Mucosa of gallbladder (tissue), 1 donor: ENCODE results near the gene LMAN2. TPM values are rescaled to one million over a fixed set of nuclear protein-coding genes. Genes with fewer than 3 reads are reported as not detected.
"Not testable (repeated sequence)": the region's sequence is repeated elsewhere in the genome, so short reads cannot be mapped to it uniquely, and the experiment has no call there.

Experiments used
- DNase-seq: peaks from one replicate; pipeline ENCODE4 v3.0.0-alpha.2; 2020; ENCODE audit warnings: low spot score
- total RNA-seq: library from RNA; stranded (reverse); gene quantifications from one replicate; pipeline ENCODE4 v1.2.1, GENCODE V29; 2021
- donor health status: DM: no; HTN: no; CAD: no.

LMAN2 gene
- total RNA-seq, 1 donor from 2014 or later = 184 TPM

- DNase-seq = no peak
Observed at GRCh38 chr5:177364159-177364962, 12.9 kb upstream of the LMAN2 start.

DNA sequence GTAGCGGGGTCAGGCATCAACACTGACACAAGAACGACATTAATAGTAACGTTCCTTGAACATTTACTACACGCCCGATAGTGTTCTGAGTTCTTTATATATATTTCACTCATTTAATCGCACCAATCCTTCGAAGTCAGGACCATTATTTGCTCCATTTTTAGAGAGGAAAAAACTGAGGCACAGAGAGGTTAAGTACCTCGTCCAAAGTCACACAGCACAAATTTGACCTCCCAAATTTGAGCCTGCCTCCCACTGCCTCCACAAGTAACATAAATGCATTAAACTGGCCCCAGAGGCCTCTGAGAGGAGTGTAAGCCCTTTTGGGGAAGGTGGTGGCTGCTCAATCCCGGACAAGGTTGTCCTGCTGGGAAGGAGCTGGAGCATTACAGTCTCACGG, 12.1 kb upstream of the LMAN2 start:
- DNase-seq = no peak

DNA sequence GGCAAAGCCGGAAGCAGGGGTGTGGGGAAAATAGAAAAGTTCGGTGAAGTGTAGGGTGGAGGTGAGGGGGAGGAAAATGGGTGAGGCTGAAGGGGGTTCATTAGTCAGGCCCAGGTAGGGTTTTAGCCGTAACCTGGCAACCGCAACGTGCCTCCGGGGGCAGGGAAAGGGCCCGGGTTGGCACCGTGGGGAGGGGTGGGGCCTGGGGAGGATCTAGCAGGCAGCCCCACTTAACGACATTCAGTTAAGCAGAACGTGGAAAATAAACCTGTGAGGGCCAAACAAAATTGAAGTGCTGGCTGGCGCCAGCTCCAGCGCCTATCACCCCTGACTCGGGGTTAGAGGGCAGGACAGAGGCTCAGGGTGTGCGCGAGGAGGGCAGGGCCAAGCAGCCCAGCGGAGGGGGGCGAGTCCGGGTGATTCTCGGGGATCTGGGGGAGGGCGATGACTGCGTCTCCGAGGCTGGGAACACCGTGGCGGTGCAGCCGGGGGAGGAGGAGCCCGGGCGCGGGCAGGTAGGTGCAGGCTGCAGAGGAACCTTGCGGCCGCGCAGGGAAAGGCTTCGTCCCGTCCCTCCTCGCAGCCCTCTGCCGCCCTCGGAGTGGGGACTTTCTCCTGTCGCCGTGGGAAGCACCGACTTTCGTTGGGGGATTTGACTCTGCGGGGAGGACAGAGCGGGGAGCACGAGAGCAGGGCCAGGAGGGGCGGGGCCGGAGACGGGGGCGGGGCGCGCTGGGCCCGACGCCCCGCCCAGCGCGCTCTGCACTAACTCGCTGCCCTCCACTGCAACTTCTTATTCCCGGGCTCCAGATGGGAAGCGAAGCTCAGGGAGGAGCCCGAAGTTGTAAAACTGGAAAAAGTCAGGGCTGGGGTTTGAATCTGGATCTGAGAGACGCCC, 11.4 kb upstream of the LMAN2 start:
- DNase-seq = peak; percentile 58

GRCh38 chr5:177362292-177362609, 10.8 kb upstream of the LMAN2 start:
- DNase-seq = no peak

DNA sequence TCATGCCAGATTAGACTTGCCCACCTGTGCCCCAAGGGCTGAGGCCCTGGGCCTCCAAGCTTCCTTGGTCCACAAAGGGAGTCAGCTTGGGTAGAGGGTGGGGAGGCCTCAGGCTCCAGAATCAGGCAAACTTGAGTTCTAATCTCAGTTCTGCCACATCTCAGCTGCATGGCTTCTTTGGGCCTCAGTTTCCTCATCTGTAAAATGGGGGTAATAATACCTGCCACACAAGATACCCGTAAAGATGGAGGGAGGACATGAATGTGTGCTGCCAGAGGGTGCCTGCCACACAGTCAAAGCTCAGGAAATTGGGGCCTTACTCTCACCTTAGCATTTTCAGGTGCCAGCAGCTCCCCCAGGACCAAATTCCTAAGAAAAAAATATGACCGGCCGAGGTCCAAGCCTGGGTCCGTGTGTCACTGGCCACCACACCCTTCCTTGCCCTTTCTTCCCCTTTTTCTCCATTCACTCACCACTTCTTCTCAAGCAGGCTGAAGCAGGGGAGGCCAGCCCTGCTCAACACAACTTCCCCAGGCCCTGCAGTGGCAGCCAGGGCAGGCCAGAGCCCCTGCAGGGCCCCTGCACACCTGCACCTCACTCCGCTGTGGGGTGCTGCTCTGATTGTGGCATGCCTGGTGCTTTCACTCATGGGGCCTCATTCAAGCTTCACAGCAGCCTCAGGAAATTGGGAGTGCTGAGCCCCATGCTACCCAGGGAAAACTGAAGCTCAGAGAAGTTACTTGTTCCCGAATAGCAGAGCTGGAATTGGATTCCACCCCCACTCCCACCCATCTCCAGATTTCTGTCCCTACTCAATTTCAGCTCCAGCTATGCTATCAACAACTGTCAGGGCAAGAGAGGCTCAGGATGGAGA, 10.2 kb upstream of the LMAN2 start:
- no peak for DNase-seq

DNA sequence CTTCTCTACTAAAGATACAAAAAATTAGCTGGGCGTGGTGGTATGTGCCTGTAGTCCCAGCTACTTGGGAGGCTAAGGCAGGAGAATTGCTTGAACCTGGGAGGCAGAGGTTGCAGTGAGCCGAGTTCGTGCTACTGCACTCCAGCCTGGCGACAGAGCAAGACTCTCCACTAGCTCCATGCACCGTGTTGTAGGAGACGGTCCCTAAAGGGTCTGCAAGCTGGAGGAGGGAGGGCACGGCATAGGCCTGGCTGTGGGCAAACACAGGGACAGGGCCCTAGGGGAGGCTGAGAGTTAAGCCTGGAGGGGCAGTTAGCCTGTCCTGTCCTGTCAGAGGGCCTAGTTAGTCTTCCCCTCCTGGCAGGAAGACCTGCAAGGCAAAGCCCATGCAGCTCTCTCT, 9.3 kb upstream of the LMAN2 start:
- not testable (repeated sequence) for DNase-seq

DNA sequence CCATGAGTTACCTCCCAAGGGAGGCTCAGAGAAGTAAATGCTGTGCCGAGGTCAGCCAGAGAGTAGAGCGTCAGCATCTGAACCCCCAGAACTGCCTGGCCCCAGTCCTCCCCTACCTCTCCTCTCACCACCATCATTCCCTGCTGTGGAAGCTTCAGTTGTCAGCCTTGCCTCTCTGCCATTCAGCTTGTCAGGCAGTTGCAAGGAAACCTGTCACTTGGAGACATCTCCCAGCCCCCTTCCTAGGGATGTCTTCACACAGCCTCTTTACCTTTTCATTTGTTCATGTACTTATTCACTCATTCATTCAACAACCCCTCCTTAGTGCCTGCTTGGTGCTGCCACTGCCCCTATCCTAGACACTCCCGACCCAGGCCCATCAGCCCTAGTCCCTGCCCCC, 8.4 kb upstream of the LMAN2 start:
- no peak for DNase-seq

GRCh38 chr5:177359451-177359851, 8.0 kb upstream of the LMAN2 start:
- no peak for DNase-seq

GRCh38 chr5:177358370-177358819, 6.9 kb upstream of the LMAN2 start:
- no peak for DNase-seq

DNA sequence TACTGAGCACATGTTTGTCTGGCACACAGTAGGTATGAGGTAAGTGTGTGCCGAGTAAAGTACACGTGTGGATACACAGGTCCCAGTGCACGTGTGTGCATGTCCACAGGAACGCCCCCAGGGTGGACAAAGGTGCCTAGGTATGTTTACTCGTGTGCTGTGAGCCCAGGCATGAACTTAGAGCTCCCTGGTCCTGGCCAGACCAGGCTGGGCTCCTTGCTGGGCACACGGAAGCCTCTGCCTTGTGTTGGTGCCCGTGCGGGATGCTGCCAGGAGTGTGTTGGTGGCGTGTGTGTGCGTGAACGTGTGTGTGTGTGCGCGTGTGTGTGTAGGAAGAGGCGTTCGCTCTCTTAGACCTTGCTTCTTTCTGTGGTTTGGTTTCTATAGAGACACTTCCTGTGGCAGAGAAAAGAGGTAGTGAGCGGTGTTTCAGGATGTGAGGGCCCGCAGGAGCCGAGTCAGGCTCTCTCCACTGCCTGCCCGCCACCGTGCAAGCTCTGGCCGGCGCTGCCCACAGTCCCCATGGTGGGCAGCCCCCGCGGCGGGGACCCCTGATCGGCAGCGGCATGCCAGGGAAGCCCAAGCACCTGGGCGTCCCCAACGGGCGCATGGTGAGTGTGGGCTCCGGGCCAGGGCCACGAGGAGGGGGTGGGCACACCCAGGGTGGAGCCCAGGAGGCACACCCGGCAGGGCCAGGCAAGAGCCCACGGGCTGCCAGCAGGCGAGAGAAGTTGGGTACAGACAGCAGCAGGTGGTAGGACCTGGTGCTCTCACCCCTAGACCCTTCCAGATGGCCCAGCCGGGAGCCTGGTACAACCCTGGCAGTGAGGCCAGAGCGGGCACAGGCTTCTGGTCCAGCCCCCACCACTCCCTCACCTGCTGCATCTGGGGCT, 6.2 kb upstream of the LMAN2 start, which contains the start of gene RGS14:
TSS of gene RGS14 (plus strand) at position 466 of the 893 bp plus-strand sequence. CDS start at position 567, 101 bp downstream.
- no peak for DNase-seq

DNA sequence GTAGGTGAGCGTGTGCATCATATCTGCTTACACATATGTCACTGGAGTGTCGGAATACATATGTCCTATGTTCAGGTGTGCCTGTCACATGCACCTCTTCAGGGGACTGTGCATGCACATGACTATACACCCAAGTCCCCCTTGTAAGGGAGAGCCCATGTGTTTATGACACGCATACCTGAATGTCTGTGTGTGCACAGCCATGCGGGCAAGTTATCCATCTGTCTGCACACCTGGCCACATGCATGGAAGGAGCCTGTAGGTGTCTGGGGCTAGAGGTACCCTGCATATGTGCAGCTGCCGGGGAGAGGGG, 5.6 kb upstream of the LMAN2 start:
- DNase-seq = no peak

DNA sequence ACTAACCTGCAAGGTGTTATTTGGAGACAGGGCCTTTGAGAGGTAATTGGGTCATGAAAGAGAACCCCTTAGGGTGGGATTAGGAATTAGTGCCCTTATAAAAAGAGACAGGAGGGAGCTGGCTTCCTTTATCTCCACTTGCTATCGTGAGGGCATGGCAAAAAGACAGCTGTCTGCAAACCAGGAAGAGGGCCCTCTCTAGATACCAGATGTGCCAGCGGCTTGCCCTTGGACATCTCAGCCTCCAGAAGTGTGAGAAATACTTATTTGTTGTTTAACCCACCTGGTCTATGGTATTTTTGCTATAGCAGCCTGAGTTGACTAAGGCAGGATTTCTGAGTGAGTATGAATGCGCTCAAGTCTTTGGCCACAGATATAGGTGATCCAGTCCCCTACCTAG, 5.3 kb upstream of the LMAN2 start:
- DNase-seq = no peak

DNA sequence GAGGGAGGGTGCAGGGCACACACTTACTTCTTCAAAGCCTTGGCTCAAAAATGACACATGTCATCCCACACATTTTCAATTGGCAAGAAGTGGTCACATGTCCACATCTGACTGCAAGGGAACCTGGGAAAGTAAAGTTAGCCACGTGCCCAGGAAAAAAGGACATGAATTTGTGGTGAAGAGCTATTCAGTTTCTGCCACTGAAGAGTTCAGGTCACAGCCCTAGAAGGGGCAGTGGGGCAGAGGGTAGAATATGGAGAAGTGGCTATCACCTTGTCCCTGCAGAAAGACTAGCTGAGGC, 4.3 kb upstream of the LMAN2 start:
- no peak for DNase-seq

GRCh38 chr5:177355162-177355867, 3.8 kb upstream of the LMAN2 start:
- DNase-seq = no peak

GRCh38 chr5:177354711-177355110, 3.2 kb upstream of the LMAN2 start:
- no peak for DNase-seq

- no peak for DNase-seq
Observed at GRCh38 chr5:177354256-177354655, 2.8 kb upstream of the LMAN2 start.

DNA sequence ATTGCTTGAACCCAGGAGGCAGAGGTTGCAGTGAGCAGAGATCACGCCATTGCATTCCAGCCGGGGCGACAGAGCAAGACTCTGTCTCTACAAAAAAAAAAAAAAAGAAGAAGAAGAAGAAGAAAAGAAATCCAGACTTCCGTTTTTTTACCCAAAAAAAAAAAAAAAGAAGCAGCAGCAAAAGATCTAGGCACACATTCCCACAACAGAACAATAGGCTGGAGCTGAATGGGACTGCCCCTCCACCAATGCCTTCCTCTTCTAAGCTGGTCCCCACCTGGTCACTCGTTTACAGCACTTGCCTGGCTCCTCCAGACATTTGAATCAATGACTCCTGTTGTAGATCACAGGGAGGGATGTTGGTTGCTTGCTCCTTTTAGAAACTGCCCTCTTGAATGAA, 1.6 kb upstream of the LMAN2 start:
- no peak for DNase-seq

GRCh38 chr5:177350776-177351391, 584 bp downstream of the LMAN2 start:
- no peak for DNase-seq

GRCh38 chr5:177349762-177350161, 1.7 kb downstream of the LMAN2 start:
- no peak for DNase-seq

GRCh38 chr5:177349362-177349647, 2.2 kb downstream of the LMAN2 start:
- no peak for DNase-seq
